Measurements from ENCODE around the gene OPA3. TPM values are rescaled to one million over a fixed set of nuclear protein-coding genes. Genes with fewer than 3 reads are reported as not detected.

Gene OPA3
- total RNA-seq, 1 donor from 2014 or later, result 14.8 TPM

DNA sequence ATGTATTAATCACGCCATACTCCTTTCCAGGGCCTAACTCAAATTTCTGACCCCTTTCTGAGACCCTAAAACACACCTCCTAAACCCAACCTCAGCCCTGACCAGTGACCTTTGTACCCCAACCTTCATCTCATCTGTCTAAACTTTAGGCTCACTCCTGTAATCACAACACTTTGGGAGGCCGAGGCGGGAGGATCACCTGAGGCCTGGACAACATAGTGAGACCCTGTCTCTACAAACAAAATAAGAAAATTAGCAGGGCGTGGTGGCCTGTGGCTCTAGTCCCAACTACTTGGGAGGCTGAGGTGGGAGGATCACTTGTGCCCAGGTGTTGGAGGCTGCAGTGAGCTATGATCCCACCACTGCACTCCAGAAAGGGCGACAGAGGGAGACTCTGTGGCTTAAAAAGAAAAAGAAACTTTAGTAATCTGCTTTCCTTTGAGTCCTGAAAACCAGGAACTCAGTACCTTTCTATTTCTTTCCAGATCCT, 92.4 kb downstream of the OPA3 start:
- H3K27ac Mint-ChIP-seq (ENCODE audit: unreplicated experiment), result no peak overlapping the region
- no peaks in the 10 kb centered on the region for H3K9me3 Mint-ChIP-seq (ENCODE audit: low read depth)
- H3K36me3 Mint-ChIP-seq (ENCODE audit: low read depth), result no peaks in the 10 kb centered on the region
- DNase-seq (ENCODE audit: low spot score), result no peak
- H3K27me3 Mint-ChIP-seq (ENCODE audit: low read depth), result peaks cover 2% of the 10 kb centered on the region
- no peak for TF ChIP-seq CTCF (IDR thresholded peaks at IDR 0.05)
- peak overlapping the region; percentile 61 for H3K4me3 Mint-ChIP-seq (ENCODE audit: unreplicated experiment)
- peaks cover 20% of the 10 kb centered on the region for H3K4me1 Mint-ChIP-seq (ENCODE audit: low read depth)

DNA sequence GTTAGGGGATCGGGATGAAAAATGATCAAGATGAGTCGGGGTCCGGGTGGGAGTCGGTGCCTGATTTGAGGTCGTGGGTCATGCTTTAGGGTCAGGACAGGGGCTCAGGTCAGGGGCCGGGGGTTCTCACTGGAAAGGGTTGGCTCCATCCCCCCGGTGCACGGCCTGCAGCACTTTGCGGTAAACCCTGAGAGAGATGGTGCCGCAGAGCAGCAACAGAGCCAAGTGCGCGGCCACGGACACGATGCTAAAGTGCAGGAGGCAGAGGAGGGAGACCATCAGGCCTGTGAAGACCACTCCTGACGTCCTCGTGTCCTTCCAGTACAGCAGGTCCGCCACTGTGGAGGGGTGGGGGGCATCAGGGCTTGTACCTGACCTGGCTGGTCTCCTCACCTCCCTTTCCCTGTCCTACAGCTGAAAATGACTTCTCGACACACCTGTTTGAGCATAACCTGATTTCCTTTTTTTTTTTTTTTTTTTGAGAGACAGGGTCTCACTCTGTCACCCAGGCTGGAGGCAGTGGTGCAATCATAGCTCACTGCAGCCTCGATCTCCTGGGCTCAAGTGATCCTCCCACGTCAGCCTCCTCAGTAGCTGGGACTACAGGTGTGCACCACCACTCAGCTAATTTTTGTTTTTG, 95.3 kb downstream of the OPA3 start:
- TF ChIP-seq CTCF (IDR thresholded peaks at IDR 0.05), result no peak
- Mint-ChIP-seq H3K4me3 (ENCODE audit: unreplicated experiment) (no peak overlapping the region), H3K27me3 (ENCODE audit: low read depth) (no peaks in the 10 kb centered on the region), H3K36me3 (ENCODE audit: low read depth) (no peaks in the 10 kb centered on the region), H3K9me3 (ENCODE audit: low read depth) (no peaks in the 10 kb centered on the region), H3K27ac (ENCODE audit: unreplicated experiment) (no peak overlapping the region), H3K4me1 (ENCODE audit: low read depth) (peaks cover 13% of the 10 kb centered on the region)
- no peak for DNase-seq (ENCODE audit: low spot score)

- H3K9me3 Mint-ChIP-seq (ENCODE audit: low read depth), result no peaks in the 10 kb centered on the region
- no peak overlapping the region for H3K27ac Mint-ChIP-seq (ENCODE audit: unreplicated experiment)
- H3K27me3 Mint-ChIP-seq (ENCODE audit: low read depth), result no peaks in the 10 kb centered on the region
- peaks cover 13% of the 10 kb centered on the region for H3K4me1 Mint-ChIP-seq (ENCODE audit: low read depth)
- no peak for TF ChIP-seq CTCF (IDR thresholded peaks at IDR 0.05)
- no peaks in the 10 kb centered on the region for H3K36me3 Mint-ChIP-seq (ENCODE audit: low read depth)
- no peak overlapping the region for H3K4me3 Mint-ChIP-seq (ENCODE audit: unreplicated experiment)
- DNase-seq (ENCODE audit: low spot score), result no peak
Observed at GRCh38 chr19:45488708-45489107, 95.9 kb downstream of the OPA3 start.

DNA sequence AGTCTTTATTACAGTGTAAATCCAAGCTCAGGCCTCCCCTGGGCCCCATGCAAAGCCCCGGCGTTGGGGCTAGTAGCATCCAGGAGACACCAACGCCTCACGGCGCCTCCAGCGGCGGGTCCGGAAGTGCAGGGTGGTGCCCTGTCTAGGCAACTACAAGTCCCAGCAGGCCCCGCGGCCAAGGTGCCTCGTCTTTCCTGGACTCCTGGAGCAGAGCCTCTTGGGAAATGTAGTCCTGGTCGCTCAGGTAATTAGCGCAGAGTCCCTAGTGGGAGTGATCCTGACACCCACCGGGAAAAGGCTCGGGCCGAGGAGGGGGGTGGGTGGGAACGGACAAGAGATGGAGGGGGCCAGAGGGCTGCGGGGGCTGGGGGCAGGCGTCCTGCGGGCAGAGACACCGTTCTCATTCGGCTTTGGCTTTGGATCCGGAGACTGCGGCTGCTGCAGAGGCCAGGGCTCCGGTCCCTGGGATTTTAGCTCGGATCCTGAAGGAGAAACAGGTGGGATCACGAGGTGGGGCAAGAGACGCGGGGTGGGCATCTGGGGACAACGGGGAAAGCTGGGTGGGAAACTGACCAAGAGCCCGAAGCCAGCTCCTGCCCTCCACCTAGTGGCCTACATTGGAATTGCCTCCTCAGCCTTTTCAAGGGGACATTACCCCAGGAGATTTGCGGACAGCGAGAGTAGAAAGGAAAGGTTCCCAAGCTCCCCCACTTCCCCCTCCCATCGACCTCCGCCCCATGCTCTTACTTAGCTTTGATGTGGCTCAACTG, 99.1 kb downstream of the OPA3 start:
- Mint-ChIP-seq H3K27ac (ENCODE audit: unreplicated experiment) (peak overlapping the region; percentile 95), H3K27me3 (ENCODE audit: low read depth) (no peaks in the 10 kb centered on the region), H3K4me1 (ENCODE audit: low read depth) (peaks cover 2% of the 10 kb centered on the region), H3K4me3 (ENCODE audit: unreplicated experiment) (peak overlapping the region; percentile 94), H3K9me3 (ENCODE audit: low read depth) (no peaks in the 10 kb centered on the region), H3K36me3 (ENCODE audit: low read depth) (no peaks in the 10 kb centered on the region)
- DNase-seq (ENCODE audit: low spot score), result peak; percentile 99
- peak; percentile 85 for TF ChIP-seq CTCF (IDR thresholded peaks at IDR 0.05)

GRCh38 chr19:45484273-45484945, 100.2 kb downstream of the OPA3 start:
- peaks cover 2% of the 10 kb centered on the region for H3K4me1 Mint-ChIP-seq (ENCODE audit: low read depth)
- DNase-seq (ENCODE audit: low spot score), result no peak
- no peak overlapping the region for H3K27ac Mint-ChIP-seq (ENCODE audit: unreplicated experiment)
- H3K27me3 Mint-ChIP-seq (ENCODE audit: low read depth), result no peaks in the 10 kb centered on the region
- no peaks in the 10 kb centered on the region for H3K36me3 Mint-ChIP-seq (ENCODE audit: low read depth)
- TF ChIP-seq CTCF (IDR thresholded peaks at IDR 0.05), result no peak
- H3K9me3 Mint-ChIP-seq (ENCODE audit: low read depth), result no peaks in the 10 kb centered on the region
- no peak overlapping the region for H3K4me3 Mint-ChIP-seq (ENCODE audit: unreplicated experiment)
